ENCODE data around the gene BPIFB3.
"Not testable (repeated sequence)": the region's sequence is repeated elsewhere in the genome, so short reads cannot be mapped to it uniquely, and the experiment has no call there.

The BPIFB3 gene

GRCh38 chr20:33104336-33104735 lies 50.6 kb downstream of the BPIFB3 start:
- Histone ChIP-seq H3K27ac (ENCODE audit: insufficient read depth, low read depth, low read length, poor library complexity, severe bottlenecking) (no peak overlapping the region), H3K9me3 (ENCODE audit: control insufficient read depth, low read length) (no peaks in the 10 kb centered on the region), H3K4me3 (ENCODE audit: insufficient read depth, low read depth, low read length) (no peak overlapping the region), H3K36me3 (ENCODE audit: control insufficient read depth, insufficient read depth, low read length) (no peaks in the 10 kb centered on the region), H3K27me3 (ENCODE audit: control insufficient read depth, insufficient read depth, low read length, poor library complexity, severe bottlenecking) (no peaks in the 10 kb centered on the region), H3K4me1 (ENCODE audit: control insufficient read depth, insufficient read depth, low read length) (peaks cover 3% of the 10 kb centered on the region)
- WGBS, 2 experiments: 93 to 95% methylated on average over 3 of the region's 3 CpGs

GRCh38 chr20:33105316-33105924 lies 51.7 kb downstream of the BPIFB3 start:
- no peaks in the 10 kb centered on the region for H3K36me3 ChIP-seq (ENCODE audit: control insufficient read depth, insufficient read depth, low read length)
- no peaks in the 10 kb centered on the region for H3K9me3 ChIP-seq (ENCODE audit: control insufficient read depth, low read length)
- peaks cover 3% of the 10 kb centered on the region for H3K4me1 ChIP-seq (ENCODE audit: control insufficient read depth, insufficient read depth, low read length)
- H3K4me3 ChIP-seq (ENCODE audit: insufficient read depth, low read depth, low read length): no peak overlapping the region
- no peaks in the 10 kb centered on the region for H3K27me3 ChIP-seq (ENCODE audit: control insufficient read depth, insufficient read depth, low read length, poor library complexity, severe bottlenecking)
- 90 to 94% methylated on average over 8 of the region's 8 CpGs for WGBS, 2 experiments
- no peak overlapping the region for H3K27ac ChIP-seq (ENCODE audit: insufficient read depth, low read depth, low read length, poor library complexity, severe bottlenecking)

- WGBS, 2 experiments: 73 to 81% methylated on average over 6 to 7 of the region's 7 CpGs
Observed at GRCh38 chr20:33106058-33106620, 52.4 kb downstream of the BPIFB3 start.

GRCh38 chr20:33108661-33109060 lies 55.0 kb downstream of the BPIFB3 start:
- H3K4me1 ChIP-seq (ENCODE audit: control insufficient read depth, insufficient read depth, low read length): peaks cover under 1% of the 10 kb centered on the region
- no peaks in the 10 kb centered on the region for H3K36me3 ChIP-seq (ENCODE audit: control insufficient read depth, insufficient read depth, low read length)
- no peak overlapping the region for H3K27ac ChIP-seq (ENCODE audit: insufficient read depth, low read depth, low read length, poor library complexity, severe bottlenecking)
- WGBS, 2 experiments: 82 to 87% methylated on average over 2 of the region's 2 CpGs
- no peaks in the 10 kb centered on the region for H3K9me3 ChIP-seq (ENCODE audit: control insufficient read depth, low read length)
- H3K4me3 ChIP-seq (ENCODE audit: insufficient read depth, low read depth, low read length): no peak overlapping the region
- H3K27me3 ChIP-seq (ENCODE audit: control insufficient read depth, insufficient read depth, low read length, poor library complexity, severe bottlenecking): no peaks in the 10 kb centered on the region

More at GRCh38 chr20:33106058-33106620, 52.4 kb downstream of the BPIFB3 start:
- H3K9me3 ChIP-seq (ENCODE audit: control insufficient read depth, low read length); H3K4me3 ChIP-seq (ENCODE audit: insufficient read depth, low read depth, low read length); H3K27ac ChIP-seq (ENCODE audit: insufficient read depth, low read depth, low read length, poor library complexity, severe bottlenecking); H3K36me3 ChIP-seq (ENCODE audit: control insufficient read depth, insufficient read depth, low read length); H3K27me3 ChIP-seq (ENCODE audit: control insufficient read depth, insufficient read depth, low read length, poor library complexity, severe bottlenecking); H3K4me1 ChIP-seq (ENCODE audit: control insufficient read depth, insufficient read depth, low read length): not testable (repeated sequence)

- Histone ChIP-seq H3K4me1 (ENCODE audit: control insufficient read depth, insufficient read depth, low read length) (no peaks in the 10 kb centered on the region), H3K27ac (ENCODE audit: insufficient read depth, low read depth, low read length, poor library complexity, severe bottlenecking) (no peak overlapping the region), H3K27me3 (ENCODE audit: control insufficient read depth, insufficient read depth, low read length, poor library complexity, severe bottlenecking) (no peaks in the 10 kb centered on the region), H3K36me3 (ENCODE audit: control insufficient read depth, insufficient read depth, low read length) (no peaks in the 10 kb centered on the region), H3K4me3 (ENCODE audit: insufficient read depth, low read depth, low read length) (no peak overlapping the region), H3K9me3 (ENCODE audit: control insufficient read depth, low read length) (no peaks in the 10 kb centered on the region)
- WGBS, 2 experiments: 91 to 95% methylated on average over 5 of the region's 8 CpGs
Observed at GRCh38 chr20:33110147-33110825, 56.6 kb downstream of the BPIFB3 start.

- H3K4me3 ChIP-seq (ENCODE audit: insufficient read depth, low read depth, low read length): no peak overlapping the region
Observed at GRCh38 chr20:33111306-33111705, 57.6 kb downstream of the BPIFB3 start.

GRCh38 chr20:33112547-33113386 lies 59.1 kb downstream of the BPIFB3 start:
- Histone ChIP-seq H3K27me3 (ENCODE audit: control insufficient read depth, insufficient read depth, low read length, poor library complexity, severe bottlenecking) (no peaks in the 10 kb centered on the region), H3K36me3 (ENCODE audit: control insufficient read depth, insufficient read depth, low read length) (no peaks in the 10 kb centered on the region), H3K9me3 (ENCODE audit: control insufficient read depth, low read length) (no peaks in the 10 kb centered on the region), H3K4me1 (ENCODE audit: control insufficient read depth, insufficient read depth, low read length) (no peaks in the 10 kb centered on the region), H3K4me3 (ENCODE audit: insufficient read depth, low read depth, low read length) (no peak overlapping the region), H3K27ac (ENCODE audit: insufficient read depth, low read depth, low read length, poor library complexity, severe bottlenecking) (no peak overlapping the region)
- WGBS, 2 experiments: 84 to 93% methylated on average over 6 to 7 of the region's 7 CpGs

More at GRCh38 chr20:33111306-33111705, 57.6 kb downstream of the BPIFB3 start:
- H3K4me1 ChIP-seq (ENCODE audit: control insufficient read depth, insufficient read depth, low read length): no peaks in the 10 kb centered on the region
- WGBS, 2 experiments: 96 to 97% methylated on average over 5 of the region's 5 CpGs
- no peaks in the 10 kb centered on the region for H3K36me3 ChIP-seq (ENCODE audit: control insufficient read depth, insufficient read depth, low read length)
- H3K27ac ChIP-seq (ENCODE audit: insufficient read depth, low read depth, low read length, poor library complexity, severe bottlenecking): no peak overlapping the region
- H3K9me3 ChIP-seq (ENCODE audit: control insufficient read depth, low read length): no peaks in the 10 kb centered on the region
- no peaks in the 10 kb centered on the region for H3K27me3 ChIP-seq (ENCODE audit: control insufficient read depth, insufficient read depth, low read length, poor library complexity, severe bottlenecking)

GRCh38 chr20:33113387-33113908 lies 59.7 kb downstream of the BPIFB3 start:
- H3K4me1 ChIP-seq (ENCODE audit: control insufficient read depth, insufficient read depth, low read length): no peaks in the 10 kb centered on the region
- H3K4me3 ChIP-seq (ENCODE audit: insufficient read depth, low read depth, low read length): no peak overlapping the region
- no peaks in the 10 kb centered on the region for H3K27me3 ChIP-seq (ENCODE audit: control insufficient read depth, insufficient read depth, low read length, poor library complexity, severe bottlenecking)
- H3K27ac ChIP-seq (ENCODE audit: insufficient read depth, low read depth, low read length, poor library complexity, severe bottlenecking): no peak overlapping the region
- WGBS, 2 experiments: 91 to 94% methylated on average over 6 of the region's 6 CpGs
- H3K36me3 ChIP-seq (ENCODE audit: control insufficient read depth, insufficient read depth, low read length): no peaks in the 10 kb centered on the region
- no peaks in the 10 kb centered on the region for H3K9me3 ChIP-seq (ENCODE audit: control insufficient read depth, low read length)

- not testable (repeated sequence) for H3K27me3 ChIP-seq (ENCODE audit: control insufficient read depth, insufficient read depth, low read length, poor library complexity, severe bottlenecking); H3K9me3 ChIP-seq (ENCODE audit: control insufficient read depth, low read length); H3K4me3 ChIP-seq (ENCODE audit: insufficient read depth, low read depth, low read length); H3K36me3 ChIP-seq (ENCODE audit: control insufficient read depth, insufficient read depth, low read length); H3K27ac ChIP-seq (ENCODE audit: insufficient read depth, low read depth, low read length, poor library complexity, severe bottlenecking); H3K4me1 ChIP-seq (ENCODE audit: control insufficient read depth, insufficient read depth, low read length)
- WGBS, 2 experiments: 95 to 98% methylated on average over 34 of the region's 34 CpGs
Observed at GRCh38 chr20:33115501-33115900, 61.8 kb downstream of the BPIFB3 start.

All from ectodermal cell (in vitro differentiated cells).